Measurements from ENCODE around the gene DOCK3.

DNA sequence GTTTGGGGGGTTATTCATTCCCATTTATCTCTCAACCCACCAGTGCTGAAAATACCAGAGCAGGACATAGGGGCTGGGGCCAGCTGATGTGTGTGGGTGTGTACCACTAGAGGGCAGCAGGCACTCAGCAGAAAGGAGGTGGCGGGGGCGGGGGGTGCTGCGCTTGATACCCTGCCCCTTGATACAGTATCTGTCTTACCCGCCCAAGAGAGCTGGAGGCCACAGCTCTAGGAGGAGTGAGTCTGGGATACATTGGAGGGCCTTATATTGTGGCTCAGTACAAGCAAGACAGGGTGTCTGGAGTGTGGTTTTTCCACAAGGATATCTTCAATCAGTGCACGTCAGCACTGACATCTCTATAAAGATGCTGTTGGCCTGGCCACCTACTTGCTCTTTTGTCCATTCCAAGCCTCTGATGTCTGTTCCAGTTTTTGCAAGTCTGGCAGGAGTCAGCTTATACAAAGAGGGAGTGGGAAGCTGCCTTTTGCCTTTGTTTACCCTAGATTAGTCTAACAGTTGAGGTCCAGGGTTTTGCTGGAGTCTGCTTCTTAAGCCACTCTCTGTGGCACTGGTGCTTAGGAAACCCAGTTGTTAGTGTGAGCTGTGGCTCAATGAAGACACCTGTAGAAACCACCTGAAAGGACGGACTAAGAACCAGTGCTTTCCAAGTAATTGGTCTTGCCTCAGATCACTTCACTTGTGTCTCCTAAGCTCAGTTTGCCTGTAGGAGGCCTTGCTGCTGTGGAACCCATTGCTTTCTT is 714.9 kb downstream of the DOCK3 start:
- TF ChIP-seq, protein P1, sequence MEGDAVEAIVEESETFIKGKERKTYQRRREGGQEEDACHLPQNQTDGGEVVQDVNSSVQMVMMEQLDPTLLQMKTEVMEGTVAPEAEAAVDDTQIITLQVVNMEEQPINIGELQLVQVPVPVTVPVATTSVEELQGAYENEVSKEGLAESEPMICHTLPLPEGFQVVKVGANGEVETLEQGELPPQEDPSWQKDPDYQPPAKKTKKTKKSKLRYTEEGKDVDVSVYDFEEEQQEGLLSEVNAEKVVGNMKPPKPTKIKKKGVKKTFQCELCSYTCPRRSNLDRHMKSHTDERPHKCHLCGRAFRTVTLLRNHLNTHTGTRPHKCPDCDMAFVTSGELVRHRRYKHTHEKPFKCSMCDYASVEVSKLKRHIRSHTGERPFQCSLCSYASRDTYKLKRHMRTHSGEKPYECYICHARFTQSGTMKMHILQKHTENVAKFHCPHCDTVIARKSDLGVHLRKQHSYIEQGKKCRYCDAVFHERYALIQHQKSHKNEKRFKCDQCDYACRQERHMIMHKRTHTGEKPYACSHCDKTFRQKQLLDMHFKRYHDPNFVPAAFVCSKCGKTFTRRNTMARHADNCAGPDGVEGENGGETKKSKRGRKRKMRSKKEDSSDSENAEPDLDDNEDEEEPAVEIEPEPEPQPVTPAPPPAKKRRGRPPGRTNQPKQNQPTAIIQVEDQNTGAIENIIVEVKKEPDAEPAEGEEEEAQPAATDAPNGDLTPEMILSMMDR (IDR thresholded peaks at IDR 0.05; ENCODE audit: low read depth, low read length, missing input control): peak; percentile 53
- TF ChIP-seq, protein P2, sequence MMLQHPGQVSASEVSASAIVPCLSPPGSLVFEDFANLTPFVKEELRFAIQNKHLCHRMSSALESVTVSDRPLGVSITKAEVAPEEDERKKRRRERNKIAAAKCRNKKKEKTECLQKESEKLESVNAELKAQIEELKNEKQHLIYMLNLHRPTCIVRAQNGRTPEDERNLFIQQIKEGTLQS (IDR thresholded peaks at IDR 0.05): no peak
- TF ChIP-seq SP1 (IDR thresholded peaks at IDR 0.05): no peak
- TF ChIP-seq, protein P3, sequence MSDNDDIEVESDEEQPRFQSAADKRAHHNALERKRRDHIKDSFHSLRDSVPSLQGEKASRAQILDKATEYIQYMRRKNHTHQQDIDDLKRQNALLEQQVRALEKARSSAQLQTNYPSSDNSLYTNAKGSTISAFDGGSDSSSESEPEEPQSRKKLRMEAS (IDR thresholded peaks at IDR 0.05): no peak
- no peak for TF ChIP-seq RXRA (IDR thresholded peaks at IDR 0.05)
- peak; percentile 32 to 70 for TF ChIP-seq RAD21 (IDR thresholded peaks at IDR 0.05)
- TF ChIP-seq, protein P4, sequence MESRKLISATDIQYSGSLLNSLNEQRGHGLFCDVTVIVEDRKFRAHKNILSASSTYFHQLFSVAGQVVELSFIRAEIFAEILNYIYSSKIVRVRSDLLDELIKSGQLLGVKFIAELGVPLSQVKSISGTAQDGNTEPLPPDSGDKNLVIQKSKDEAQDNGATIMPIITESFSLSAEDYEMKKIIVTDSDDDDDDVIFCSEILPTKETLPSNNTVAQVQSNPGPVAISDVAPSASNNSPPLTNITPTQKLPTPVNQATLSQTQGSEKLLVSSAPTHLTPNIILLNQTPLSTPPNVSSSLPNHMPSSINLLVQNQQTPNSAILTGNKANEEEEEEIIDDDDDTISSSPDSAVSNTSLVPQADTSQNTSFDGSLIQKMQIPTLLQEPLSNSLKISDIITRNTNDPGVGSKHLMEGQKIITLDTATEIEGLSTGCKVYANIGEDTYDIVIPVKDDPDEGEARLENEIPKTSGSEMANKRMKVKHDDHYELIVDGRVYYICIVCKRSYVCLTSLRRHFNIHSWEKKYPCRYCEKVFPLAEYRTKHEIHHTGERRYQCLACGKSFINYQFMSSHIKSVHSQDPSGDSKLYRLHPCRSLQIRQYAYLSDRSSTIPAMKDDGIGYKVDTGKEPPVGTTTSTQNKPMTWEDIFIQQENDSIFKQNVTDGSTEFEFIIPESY (IDR thresholded peaks at IDR 0.05): no peak
- TF ChIP-seq, protein P5, sequence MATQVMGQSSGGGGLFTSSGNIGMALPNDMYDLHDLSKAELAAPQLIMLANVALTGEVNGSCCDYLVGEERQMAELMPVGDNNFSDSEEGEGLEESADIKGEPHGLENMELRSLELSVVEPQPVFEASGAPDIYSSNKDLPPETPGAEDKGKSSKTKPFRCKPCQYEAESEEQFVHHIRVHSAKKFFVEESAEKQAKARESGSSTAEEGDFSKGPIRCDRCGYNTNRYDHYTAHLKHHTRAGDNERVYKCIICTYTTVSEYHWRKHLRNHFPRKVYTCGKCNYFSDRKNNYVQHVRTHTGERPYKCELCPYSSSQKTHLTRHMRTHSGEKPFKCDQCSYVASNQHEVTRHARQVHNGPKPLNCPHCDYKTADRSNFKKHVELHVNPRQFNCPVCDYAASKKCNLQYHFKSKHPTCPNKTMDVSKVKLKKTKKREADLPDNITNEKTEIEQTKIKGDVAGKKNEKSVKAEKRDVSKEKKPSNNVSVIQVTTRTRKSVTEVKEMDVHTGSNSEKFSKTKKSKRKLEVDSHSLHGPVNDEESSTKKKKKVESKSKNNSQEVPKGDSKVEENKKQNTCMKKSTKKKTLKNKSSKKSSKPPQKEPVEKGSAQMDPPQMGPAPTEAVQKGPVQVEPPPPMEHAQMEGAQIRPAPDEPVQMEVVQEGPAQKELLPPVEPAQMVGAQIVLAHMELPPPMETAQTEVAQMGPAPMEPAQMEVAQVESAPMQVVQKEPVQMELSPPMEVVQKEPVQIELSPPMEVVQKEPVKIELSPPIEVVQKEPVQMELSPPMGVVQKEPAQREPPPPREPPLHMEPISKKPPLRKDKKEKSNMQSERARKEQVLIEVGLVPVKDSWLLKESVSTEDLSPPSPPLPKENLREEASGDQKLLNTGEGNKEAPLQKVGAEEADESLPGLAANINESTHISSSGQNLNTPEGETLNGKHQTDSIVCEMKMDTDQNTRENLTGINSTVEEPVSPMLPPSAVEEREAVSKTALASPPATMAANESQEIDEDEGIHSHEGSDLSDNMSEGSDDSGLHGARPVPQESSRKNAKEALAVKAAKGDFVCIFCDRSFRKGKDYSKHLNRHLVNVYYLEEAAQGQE (IDR thresholded peaks at IDR 0.05): no peak
- no peak for TF ChIP-seq TAF1 (conservative IDR thresholded peaks at IDR 0.05)
- TF ChIP-seq HNF4A (conservative IDR thresholded peaks at IDR 0.05): no peak
- TF ChIP-seq YY1 (IDR thresholded peaks at IDR 0.05): no peak

All from liver (tissue), 3 donors.